GM18951 (cell line): ENCODE measurements around the gene MRPL58.
A peak's percentile ranks its signal among the peaks of the same experiment; 100 is the strongest.
"Not testable (repeated sequence)": the region's sequence is repeated elsewhere in the genome, so short reads cannot be mapped to it uniquely, and the experiment has no call there.

Experiments
- POLR2A ChIP-seq: IDR thresholded peaks from 4 replicates; pipeline ENCODE4 v1.6.1; 2011; ENCODE audit warnings: mild to moderate bottlenecking; ENCODE audit not compliant: insufficient read length, insufficient read depth; ENCODE audit errors: extremely low read depth
- in situ Hi-C: fragments of 300-500 bp; cut with MboI; formaldehyde crosslinking; loops from one replicate; pipeline ENCODE4 v1.12.0; 2022; ENCODE audit warnings: low sequenced_read_pairs, mixed read lengths, inconsistent platforms; ENCODE audit not compliant: unreplicated experiment

MRPL58 gene

GRCh38 chr17:74978240-74978639, 34.2 kb upstream of the MRPL58 start:
- in situ Hi-C loops = no loop called here
- TF ChIP-seq POLR2A = no peak

- in situ Hi-C loops = no loop called here
- TF ChIP-seq POLR2A = no peak
Observed at GRCh38 chr17:74979408-74980146, 32.9 kb upstream of the MRPL58 start.

GRCh38 chr17:74981318-74981978, 31.0 kb upstream of the MRPL58 start:
- no peak for TF ChIP-seq POLR2A
- in situ Hi-C loops = no loop called here

- in situ Hi-C loops = no loop called here
- peak; percentile 47 for TF ChIP-seq POLR2A
Observed at GRCh38 chr17:74981979-74982662, 30.3 kb upstream of the MRPL58 start.

- in situ Hi-C loops = not testable (repeated sequence)
Observed at GRCh38 chr17:74982663-74983313, 29.7 kb upstream of the MRPL58 start.

- in situ Hi-C loops = no loop called here
- TF ChIP-seq POLR2A = no peak
Observed at GRCh38 chr17:74986206-74986576, 26.3 kb upstream of the MRPL58 start.

GRCh38 chr17:74987418-74987908, 25.0 kb upstream of the MRPL58 start, which contains the start of gene CDR2L:
Gene CDR2L, plus strand, starts transcription at chr17:74987632. Its CDS starts 412 bp downstream, at chr17:74988044.
- TF ChIP-seq POLR2A = peak; percentile 34
- in situ Hi-C loops = no loop called here

GRCh38 chr17:74987909-74988711, 24.4 kb upstream of the MRPL58 start:
- no peak for TF ChIP-seq POLR2A
- in situ Hi-C loops = no loop called here

- in situ Hi-C loops = no loop called here
- TF ChIP-seq POLR2A = no peak
Observed at GRCh38 chr17:74990581-74991105, 21.8 kb upstream of the MRPL58 start.

- in situ Hi-C loops = no loop called here
- no peak for TF ChIP-seq POLR2A
Observed at GRCh38 chr17:74992223-74992622, 20.2 kb upstream of the MRPL58 start.

- no peak for TF ChIP-seq POLR2A
- in situ Hi-C loops = no loop called here
Observed at GRCh38 chr17:74994440-74994839, 18.0 kb upstream of the MRPL58 start.

- in situ Hi-C loops = no loop called here
- no peak for TF ChIP-seq POLR2A
Observed at GRCh38 chr17:74995847-74996246, 16.6 kb upstream of the MRPL58 start.
